Spleen (tissue), 11 donors: ENCODE data around the gene SHISAL2A. TPM values are rescaled to one million over a fixed set of nuclear protein-coding genes. Genes with fewer than 3 reads are reported as not detected.

Experiments
- DNase-seq: peaks from one replicate; pipeline ENCODE4 v3.0.0-alpha.2; 2020
- H3K27ac ChIP-seq, 8 donors: fragments of 200-600 bp; sonication (generic) in 7 of 8; 1 replicate in 4 of 8; 2 replicates in 4 of 8; pipeline versions ENCODE4 v1.5.0 to v1.8.0; 2016 to 2021; ENCODE audit warnings: inconsistent platforms in 4 of 8, mild to moderate bottlenecking in 4 of 8, moderate library complexity in 1 of 8
- H3K27me3 ChIP-seq, 7 donors: fragments of 200-600 bp; sonication (generic) in 6 of 7; replicated peaks in 1 of 7; 1 replicate in 4 of 7; 2 replicates in 3 of 7; pipeline versions ENCODE4 v1.5.0 to v1.8.0; 2016 to 2021; ENCODE audit warnings: inconsistent platforms in 3 of 7, mild to moderate bottlenecking in 1 of 7
- H3K36me3 ChIP-seq, 6 donors: fragments of 200-600 bp; sonication (generic) in 5 of 6; 1 replicate in 4 of 6; 2 replicates in 2 of 6; pipeline versions ENCODE4 v1.5.0 to v1.8.0; 2016 to 2021; ENCODE audit warnings: inconsistent platforms in 2 of 6
- H3K4me1 ChIP-seq, 6 donors: fragments of 200-600 bp; sonication (generic) in 5 of 6; 1 replicate in 3 of 6; 2 replicates in 3 of 6; pipeline versions ENCODE4 v1.5.0 to v1.8.0; 2016 to 2021; ENCODE audit warnings: inconsistent platforms in 3 of 6
- H3K4me3 ChIP-seq, 8 donors: fragments of 200-600 bp; sonication (generic) in 7 of 8; 1 replicate in 4 of 8; 2 replicates in 4 of 8; pipeline versions ENCODE4 v1.5.0 to v1.8.0; 2016 to 2021; ENCODE audit warnings: inconsistent platforms in 4 of 8, mild to moderate bottlenecking in 4 of 8, moderate library complexity in 2 of 8
- H3K9me3 ChIP-seq, 8 donors: fragments of 200-600 bp; sonication (generic) in 7 of 8; 1 replicate in 4 of 8; 2 replicates in 4 of 8; pipeline versions ENCODE4 v1.5.0 to v1.8.0; 2016 to 2021; ENCODE audit warnings: inconsistent platforms in 4 of 8
- CTCF ChIP-seq, 11 experiments: fragments of 200-600 bp in 7 of 11; fragments of 450-650 bp in 4 of 11; sonication (generic) in 4 of 11; IDR thresholded peaks in 8 of 11; conservative IDR thresholded peaks in 3 of 11; 1 replicate in 7 of 11; 2 replicates in 4 of 11; pipeline versions ENCODE4 v1.4.0 to v1.8.0; 2016 to 2021; ENCODE audit warnings: antibody characterized with exemption in 11 of 11, inconsistent platforms in 4 of 11, mild to moderate bottlenecking in 1 of 11
- POLR2A ChIP-seq, 3 donors: fragments of 450-650 bp; IDR thresholded peaks; one replicate each; pipeline ENCODE4 v1.5.1; 2017; ENCODE audit warnings: antibody characterized with exemption in 3 of 3, mild to moderate bottlenecking in 1 of 3
- POLR2AphosphoS5 ChIP-seq, 3 donors: sonication (generic); formaldehyde crosslinking; IDR thresholded peaks; one replicate each; pipeline ENCODE4 v1.5.1; 2017; ENCODE audit warnings: antibody characterized with exemption in 3 of 3
- WGBS, 5 donors: extraction: QIAGEN DNeasy Blood & Tissue Kit in 3 of 5; methylation state at CpG; one replicate each; pipeline versions ENCODE4 v1.1.5 to v1.1.7; 2013 to 2018; 5-methylcytosine and 5-hydroxymethylcytosine counted together
- intact Hi-C: fragments of 100-400 bp; cut with DNase I; formaldehyde crosslinking; loops from one replicate; pipeline ENCODE4 v1.15.0; 2023; ENCODE audit warnings: low total_unique reads
- polyA plus RNA-seq, 3 donors: library from polyadenylated mRNA; stranded (reverse); fragments of 200-250 nt; gene quantifications; one replicate each; pipeline ENCODE4 v1.2.1, GENCODE V29; 2013
- total RNA-seq, 7 donors: library from RNA; depleted of rRNA in 3 of 7; stranded (reverse); fragments of >200 nt in 3 of 7; fragmentation: NEBNext Ultra II Directional in 4 of 7; extraction: Animal tissue kit (Norgen Biotek cat#: 25700) in 4 of 7; gene quantifications; one replicate each; pipeline versions ENCODE4 v1.1.0 to v1.2.1, GENCODE V29; 2016 to 2021
- donor health status: healthy with polysubstance abuse.
- donor health status: DM: no; HTN: no; CAD: no; lungs with moderate emphysema.
- donor health status: DM: no; HTN: no; CAD: no.
- donor health status: Bipolar disorder and iron deficiency.
- donor health status: healthy.
- donor health status: DM: no; HTN: no; CAD: no.
- donor health status: DM: yes; HTN: yes; CAD: no.

Gene SHISAL2A
- total and polyA plus RNA-seq, 10 donors = 9.2 to 23.6 (median 16.1) TPM

- intact Hi-C loops = no loop called here
- whole genome bisulfite sequencing, 5 donors = 42 to 78% (median 68%) methylated on average over 3 of the region's 3 CpGs
- DNase-seq = no peak
- H3K27ac ChIP-seq = peak overlapping the region in 2 of 8 donors; percentile 9 to 86
- no peaks in the 10 kb centered on the region for H3K9me3 ChIP-seq
- H3K4me1 ChIP-seq = peaks cover 4 to 52% (median 29%) of the 10 kb centered on the region in 6 donors
- peak overlapping the region in 1 of 8 donors; percentile 78 for H3K4me3 ChIP-seq
- TF ChIP-seq POLR2AphosphoS5 (IDR thresholded peaks at IDR 0.05) (no peak), POLR2A (IDR thresholded peaks at IDR 0.05) (no peak), CTCF (IDR thresholded peaks at IDR 0.05 in 8 of 11, conservative IDR thresholded peaks at IDR 0.05 in 3 of 11) (no peak)
- H3K27me3 ChIP-seq = peaks cover 0 to 42% (median 0%) of the 10 kb centered on the region in 7 donors
- peaks cover 0 to 33% (median 19%) of the 10 kb centered on the region in 6 donors for H3K36me3 ChIP-seq
Measured at GRCh38 chr1:52604063-52604770, 28.8 kb upstream of the SHISAL2A start.

- 31 to 59% (median 55%) methylated on average over 2 of the region's 2 CpGs for WGBS, 5 donors
- Histone ChIP-seq H3K27me3 (peaks cover 0 to 30% (median 0%) of the 10 kb centered on the region in 7 donors), H3K4me3 (no peak overlapping the region), H3K36me3 (peaks cover 0 to 14% (median 1%) of the 10 kb centered on the region in 6 donors), H3K27ac (no peak overlapping the region), H3K9me3 (no peaks in the 10 kb centered on the region), H3K4me1 (peaks cover 0 to 13% (median 3%) of the 10 kb centered on the region in 6 donors)
- DNase-seq = no peak
- no peak for TF ChIP-seq CTCF (IDR thresholded peaks at IDR 0.05 in 8 of 11, conservative IDR thresholded peaks at IDR 0.05 in 3 of 11)
- no peak for TF ChIP-seq POLR2A (IDR thresholded peaks at IDR 0.05)
- TF ChIP-seq POLR2AphosphoS5 (IDR thresholded peaks at IDR 0.05) = no peak
- intact Hi-C loops = no loop called here
Measured at GRCh38 chr1:52613636-52614373, 19.2 kb upstream of the SHISAL2A start.

GRCh38 chr1:52614671-52615070, 18.3 kb upstream of the SHISAL2A start:
- Histone ChIP-seq H3K36me3 (peaks cover 0 to 10% (median 0%) of the 10 kb centered on the region in 6 donors), H3K4me1 (peaks cover 0 to 13% (median 3%) of the 10 kb centered on the region in 6 donors), H3K27me3 (peaks cover 0 to 29% (median 0%) of the 10 kb centered on the region in 7 donors), H3K27ac (no peak overlapping the region), H3K9me3 (no peaks in the 10 kb centered on the region), H3K4me3 (no peak overlapping the region)
- no peak for DNase-seq
- TF ChIP-seq POLR2AphosphoS5 (IDR thresholded peaks at IDR 0.05) = no peak
- no peak for TF ChIP-seq CTCF (IDR thresholded peaks at IDR 0.05 in 8 of 11, conservative IDR thresholded peaks at IDR 0.05 in 3 of 11)
- no peak for TF ChIP-seq POLR2A (IDR thresholded peaks at IDR 0.05)
- 86 to 95% (median 92%) methylated on average over 5 of the region's 5 CpGs for WGBS, 5 donors
- intact Hi-C loops = no loop called here
